ENCODE results near the gene CAMKK1.

CAMKK1 gene

DNA sequence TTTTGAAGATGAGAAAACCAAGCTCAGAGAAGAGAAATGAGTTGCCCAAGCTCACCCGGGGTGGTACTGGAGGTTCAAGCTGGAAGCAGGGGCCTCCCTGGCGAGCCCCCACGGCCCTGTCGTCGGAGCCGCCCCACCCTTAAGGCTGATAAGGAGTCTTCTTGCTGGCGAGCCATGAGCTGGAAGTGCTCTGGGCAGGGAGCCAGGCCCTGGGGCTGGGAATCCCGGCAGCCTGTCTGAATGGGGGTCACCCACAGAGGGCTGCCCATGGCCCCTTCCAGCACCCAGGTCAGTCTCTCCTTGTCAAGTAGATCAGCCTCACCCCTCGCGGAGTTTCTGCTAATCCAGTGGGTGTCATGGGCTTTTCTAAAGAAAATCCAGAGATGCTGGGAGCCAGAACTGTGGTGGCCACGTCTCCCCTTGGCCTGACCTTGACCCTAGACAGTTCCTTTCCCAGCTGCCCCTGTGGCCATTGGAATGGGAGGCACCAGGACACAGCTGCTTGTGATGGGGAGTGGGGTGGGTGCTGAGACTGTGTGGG lies 24.6 kb upstream of the CAMKK1 start:
- no peak for DNase-seq

- DNase-seq = no peak
Observed at GRCh38 chr17:3916825-3917224, 24.0 kb upstream of the CAMKK1 start.

DNA sequence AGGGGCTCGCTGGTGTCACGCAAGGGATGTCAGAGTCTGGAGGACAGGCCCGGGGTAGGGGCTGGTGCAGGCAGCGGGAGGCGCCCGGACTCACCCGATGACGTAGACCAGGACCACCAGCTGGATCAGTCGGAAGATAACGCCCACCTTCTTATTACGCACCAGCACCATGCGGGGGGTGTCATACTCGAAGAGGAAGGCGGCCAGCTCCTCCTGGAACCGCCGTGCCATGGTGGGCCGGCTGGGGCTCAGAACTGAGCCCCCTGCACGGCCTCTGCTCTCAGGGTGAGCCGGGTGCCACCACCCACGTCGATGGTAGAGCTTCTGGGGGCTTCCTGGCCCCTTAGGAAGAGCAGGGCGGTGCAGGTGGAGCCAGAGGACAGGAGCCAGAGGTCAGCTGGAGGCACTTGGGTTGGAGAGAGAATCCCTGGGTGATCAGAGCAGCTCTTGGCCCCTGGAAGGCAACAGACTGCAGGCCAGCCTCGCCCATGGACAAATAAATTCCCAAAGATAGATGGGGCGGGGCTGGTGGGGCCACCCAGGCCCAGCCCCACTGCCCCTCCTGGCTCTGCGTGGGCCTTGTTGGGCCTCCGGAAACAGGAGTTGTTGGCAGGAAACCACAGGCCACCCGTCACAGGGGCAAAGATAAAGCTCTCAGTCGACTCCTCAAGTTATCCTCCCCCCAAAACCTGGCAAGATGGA lies 23.3 kb upstream of the CAMKK1 start, which contains the start of gene P2RX1:
P2RX1 (minus strand) TSS at position 471 of the 702 bp plus-strand sequence; CDS start at position 231, 240 bp downstream.
- peak; percentile 25 for DNase-seq

DNA sequence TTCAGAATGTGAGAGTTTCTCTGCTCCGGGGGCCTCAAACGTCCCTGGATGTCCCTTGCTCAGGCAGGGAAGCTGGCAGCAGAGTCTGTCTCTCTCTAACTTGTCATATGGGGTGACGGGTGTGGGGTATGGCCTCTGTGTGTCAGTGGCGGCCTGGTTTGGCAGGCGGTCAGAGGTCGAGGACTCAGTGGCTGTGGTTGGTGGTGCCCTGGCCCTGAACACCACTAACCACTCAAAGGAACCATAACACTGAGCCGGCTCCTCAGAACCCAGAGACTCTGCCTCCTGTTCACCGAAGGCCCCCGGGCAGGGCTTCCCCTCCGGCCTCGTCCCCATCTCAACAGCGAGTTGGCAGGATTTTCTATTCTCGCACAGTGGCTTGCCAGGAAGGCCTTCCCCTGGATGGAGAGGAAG lies 22.7 kb upstream of the CAMKK1 start:
- DNase-seq = no peak

DNA sequence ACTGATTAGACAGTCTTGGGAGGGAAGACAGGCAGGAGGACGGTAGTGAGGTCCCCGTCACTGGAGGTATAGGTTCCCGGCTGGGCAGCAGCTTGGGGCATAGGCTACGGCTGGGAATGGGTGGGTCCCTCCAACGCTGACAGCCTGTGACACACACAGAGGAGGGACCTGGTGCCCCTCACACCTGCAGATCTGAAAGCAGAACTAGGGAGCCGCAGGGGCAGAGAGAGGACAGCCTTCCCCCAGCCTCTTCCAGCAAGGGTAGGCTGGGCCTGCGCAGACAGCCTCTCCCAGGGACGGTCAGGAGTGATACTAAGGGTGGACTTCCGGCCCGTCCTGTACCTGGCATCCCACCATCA lies 21.4 kb upstream of the CAMKK1 start:
- DNase-seq = no peak

- DNase-seq = peak; percentile 70
Observed at GRCh38 chr17:3913531-3914311, 20.9 kb upstream of the CAMKK1 start.

GRCh38 chr17:3912827-3913226 lies 20.0 kb upstream of the CAMKK1 start:
- no peak for DNase-seq

DNA sequence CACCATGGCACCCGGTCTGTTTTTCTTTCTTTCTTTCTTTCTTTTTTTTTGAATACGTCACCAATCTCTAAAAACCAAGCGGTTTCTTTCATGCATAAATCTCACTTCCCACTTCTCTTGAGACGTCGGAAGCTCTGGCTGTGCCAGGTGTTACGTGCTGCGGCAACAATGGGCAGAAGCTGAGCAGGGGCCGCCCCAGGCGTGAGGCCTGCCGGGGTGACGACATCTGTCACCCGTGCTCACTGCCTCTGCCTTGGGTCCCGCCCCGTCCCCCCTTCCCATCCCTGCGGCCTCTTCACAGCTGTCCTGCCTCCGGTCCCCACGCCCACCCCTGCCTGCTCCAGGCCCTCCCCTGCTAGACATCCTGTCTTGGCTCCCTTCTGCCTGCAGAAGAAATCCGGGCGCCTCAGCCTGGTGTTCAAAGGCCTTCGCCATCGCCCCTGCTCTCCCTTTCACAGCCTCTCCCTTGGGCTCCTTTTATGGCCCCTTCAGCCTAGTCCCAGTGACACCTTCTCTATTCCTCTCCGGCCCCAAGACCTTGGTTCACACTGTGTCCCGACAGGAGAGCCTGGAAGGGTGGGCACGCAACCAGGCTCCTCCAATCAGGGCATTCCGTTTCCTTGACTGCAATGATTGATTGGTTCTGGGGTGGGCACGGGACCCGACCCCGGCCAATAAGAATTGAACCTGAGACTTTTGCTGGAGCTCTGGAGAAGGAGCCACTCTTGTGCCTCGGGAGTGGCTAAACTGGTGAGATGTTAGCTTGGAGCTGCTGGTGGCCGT lies 18.6 kb upstream of the CAMKK1 start:
- peak; percentile 46 for DNase-seq

DNA sequence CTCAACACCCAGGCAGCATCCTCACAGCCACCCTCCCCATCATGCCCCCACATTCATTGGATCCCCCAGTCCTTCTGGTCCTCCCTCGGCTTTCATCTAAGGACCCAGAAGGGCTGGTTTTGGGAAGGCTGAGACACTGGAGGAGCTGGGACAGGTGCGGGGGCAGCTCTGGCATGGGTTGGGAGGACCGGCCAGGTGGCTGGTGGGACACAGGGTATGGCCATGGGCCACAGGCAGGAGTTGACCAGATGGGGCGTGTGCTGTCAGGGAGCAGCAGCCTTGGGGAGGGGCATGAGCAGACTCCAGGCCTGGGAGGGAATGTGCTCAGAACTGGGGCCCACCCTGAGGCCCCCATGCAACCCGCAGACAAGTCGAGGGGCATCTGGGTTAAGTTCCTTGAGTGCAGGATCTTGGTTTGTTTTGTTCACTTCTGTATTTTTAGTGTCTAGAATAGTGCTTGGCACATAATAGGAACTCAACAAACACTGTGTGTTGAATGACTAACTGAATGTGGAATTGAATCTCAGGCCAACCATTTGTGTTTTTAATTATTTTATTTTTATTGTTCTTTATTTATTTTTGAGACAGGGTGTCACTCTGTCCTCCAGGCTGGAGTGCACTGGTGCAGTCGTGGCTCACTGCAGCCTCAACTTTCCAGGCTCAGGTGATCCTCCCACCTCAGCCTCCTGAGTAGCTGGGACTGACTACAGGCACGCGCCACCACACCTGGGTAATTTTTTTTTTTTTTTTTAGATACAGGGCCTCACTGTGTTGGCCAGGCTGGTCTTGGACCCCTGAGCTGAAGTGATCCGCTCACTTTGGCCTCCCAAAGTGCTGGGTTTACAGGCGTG lies 17.8 kb upstream of the CAMKK1 start:
- DNase-seq = no peak

GRCh38 chr17:3909257-3909656 lies 16.4 kb upstream of the CAMKK1 start:
- no peak for DNase-seq

GRCh38 chr17:3907483-3908216 lies 14.8 kb upstream of the CAMKK1 start:
- DNase-seq = no peak

GRCh38 chr17:3906881-3907280 lies 14.0 kb upstream of the CAMKK1 start:
- DNase-seq = no peak

DNA sequence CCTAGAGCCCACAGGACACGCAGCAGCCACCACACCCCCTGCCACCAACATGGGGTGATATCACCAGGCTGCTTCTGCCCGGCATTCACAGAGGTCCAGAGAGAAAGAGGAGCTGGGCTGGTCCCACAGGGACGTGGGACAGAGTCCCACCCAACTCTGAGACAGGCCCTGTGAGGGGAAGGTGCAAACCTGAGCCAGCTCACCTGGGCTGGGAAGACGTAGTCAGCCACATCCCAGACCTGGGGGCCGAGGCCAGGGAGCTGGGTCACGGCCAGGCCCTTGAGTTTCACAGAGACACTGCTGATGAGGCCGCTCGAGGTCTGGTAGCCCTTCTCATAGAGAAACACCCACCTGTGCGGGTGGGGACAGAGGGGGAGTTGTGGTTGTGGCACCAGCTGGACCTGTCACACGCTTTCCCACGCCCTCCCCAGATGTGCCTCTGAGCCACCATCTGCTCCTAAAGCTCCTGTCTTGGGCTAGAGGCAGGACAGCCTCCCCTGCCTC lies 12.2 kb upstream of the CAMKK1 start:
- DNase-seq = no peak

- no peak for DNase-seq
Observed at GRCh38 chr17:3904501-3904900, 11.6 kb upstream of the CAMKK1 start.

- DNase-seq = no peak
Observed at GRCh38 chr17:3903881-3904290, 11.0 kb upstream of the CAMKK1 start.

GRCh38 chr17:3903051-3903825 lies 10.4 kb upstream of the CAMKK1 start:
- DNase-seq = no peak

DNA sequence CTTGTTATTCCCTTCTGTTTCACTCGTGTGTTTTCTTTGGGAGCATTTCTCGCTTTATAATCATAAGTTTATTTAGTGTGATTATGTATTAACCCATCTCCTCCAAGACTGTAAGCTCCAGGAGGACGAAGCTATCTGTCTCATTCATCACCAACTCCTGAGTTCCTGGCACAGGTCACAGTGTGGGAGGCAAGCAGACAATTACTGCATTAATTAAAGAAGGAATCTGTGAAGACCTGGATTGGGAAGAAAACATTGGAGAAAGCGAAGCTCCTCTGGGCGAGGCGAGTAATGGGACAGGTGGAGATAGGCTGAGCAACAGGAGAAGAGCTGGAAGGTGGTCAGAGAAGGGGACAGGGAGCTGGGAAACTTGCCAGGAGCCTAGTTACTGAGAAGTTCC lies 7.8 kb upstream of the CAMKK1 start:
- DNase-seq = no peak

GRCh38 chr17:3897731-3898130 lies 4.9 kb upstream of the CAMKK1 start:
- no peak for DNase-seq

DNA sequence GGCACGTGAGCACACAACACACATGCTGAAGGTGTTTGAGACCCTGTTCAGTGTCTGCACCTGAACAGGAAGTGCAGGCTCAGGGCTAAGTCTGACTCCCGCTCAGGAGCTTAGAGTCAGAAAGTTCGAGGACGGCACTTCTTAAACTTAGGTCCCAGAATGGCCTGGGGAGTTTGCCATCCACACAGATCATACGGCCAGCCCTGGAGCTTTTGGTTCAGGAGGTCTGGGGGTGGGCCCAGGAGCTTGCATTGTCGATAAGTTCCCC lies 4.0 kb upstream of the CAMKK1 start:
- no peak for DNase-seq

- no peak for DNase-seq
Observed at GRCh38 chr17:3896108-3896967, 3.5 kb upstream of the CAMKK1 start.

Data from CD4-positive, alpha-beta T cell treated with Interleukin-4 for 4 hours (primary cell).